HG02870 (cell line): Measurements from ENCODE around the gene ZBED1.
"Not testable (repeated sequence)": the region's sequence is repeated elsewhere in the genome, so short reads cannot be mapped to it uniquely, and the experiment has no call there.

ENCODE experiments used
- ATAC-seq: cut with Tn5 transposase; IDR thresholded peaks from one replicate; pipeline ENCODE4 v1.9.1; 2021; ENCODE audit warnings: mild to moderate bottlenecking, moderate library complexity; ENCODE audit not compliant: unreplicated experiment

Gene ZBED1

GRCh38 chrX:2500803-2501558 lies at the start of gene ZBED1, which contains the start of gene DHRSX:
Gene ZBED1, minus strand, starts transcription at chrX:2500976. Its CDS starts 10,257 bp downstream, at chrX:2490719.
Gene DHRSX, minus strand, starts transcription at chrX:2500976. Its CDS starts 51 bp downstream, at chrX:2500925.
- peak; percentile 43 for ATAC-seq

- ATAC-seq, result no peak
Measured at GRCh38 chrX:2549876-2550275, 49.1 kb upstream of the ZBED1 start.

GRCh38 chrX:2548711-2549423 lies 48.1 kb upstream of the ZBED1 start:
- no peak for ATAC-seq

- no peak for ATAC-seq
Measured at GRCh38 chrX:2547736-2548135, 47.0 kb upstream of the ZBED1 start.

GRCh38 chrX:2546496-2546895 lies 45.7 kb upstream of the ZBED1 start:
- ATAC-seq, result no peak

- no peak for ATAC-seq
Measured at GRCh38 chrX:2545144-2545543, 44.4 kb upstream of the ZBED1 start.

GRCh38 chrX:2542826-2543521 lies 42.2 kb upstream of the ZBED1 start:
- no peak for ATAC-seq

GRCh38 chrX:2541603-2542002 lies 40.8 kb upstream of the ZBED1 start:
- no peak for ATAC-seq

GRCh38 chrX:2540426-2540947 lies 39.7 kb upstream of the ZBED1 start:
- no peak for ATAC-seq

- ATAC-seq, result no peak
Measured at GRCh38 chrX:2539586-2539985, 38.8 kb upstream of the ZBED1 start.

- ATAC-seq, result no peak
Measured at GRCh38 chrX:2538031-2538757, 37.4 kb upstream of the ZBED1 start.

- no peak for ATAC-seq
Measured at GRCh38 chrX:2536974-2537373, 36.2 kb upstream of the ZBED1 start.

GRCh38 chrX:2536141-2536540 lies 35.4 kb upstream of the ZBED1 start:
- ATAC-seq, result no peak

GRCh38 chrX:2534261-2535021 lies 33.7 kb upstream of the ZBED1 start:
- not testable (repeated sequence) for ATAC-seq

GRCh38 chrX:2533424-2533823 lies 32.6 kb upstream of the ZBED1 start:
- ATAC-seq, result no peak

GRCh38 chrX:2526390-2526789 lies 25.6 kb upstream of the ZBED1 start:
- ATAC-seq, result no peak

GRCh38 chrX:2523911-2524310 lies 23.1 kb upstream of the ZBED1 start:
- no peak for ATAC-seq

- ATAC-seq, result peak; percentile 32
Measured at GRCh38 chrX:2521927-2522386, 21.2 kb upstream of the ZBED1 start.

GRCh38 chrX:2521092-2521926 lies 20.5 kb upstream of the ZBED1 start:
- peak; percentile 86 for ATAC-seq
